NCI-H2171 (cell line): ENCODE measurements around the gene ARID4B.
"Not testable (repeated sequence)": the region's sequence is repeated elsewhere in the genome, so short reads cannot be mapped to it uniquely, and the experiment has no call there.

Source experiments
- DNase-seq: peaks from one replicate; lab custom pipeline; 2025; lab: John Stamatoyannopoulos, UW

The ARID4B gene

DNA sequence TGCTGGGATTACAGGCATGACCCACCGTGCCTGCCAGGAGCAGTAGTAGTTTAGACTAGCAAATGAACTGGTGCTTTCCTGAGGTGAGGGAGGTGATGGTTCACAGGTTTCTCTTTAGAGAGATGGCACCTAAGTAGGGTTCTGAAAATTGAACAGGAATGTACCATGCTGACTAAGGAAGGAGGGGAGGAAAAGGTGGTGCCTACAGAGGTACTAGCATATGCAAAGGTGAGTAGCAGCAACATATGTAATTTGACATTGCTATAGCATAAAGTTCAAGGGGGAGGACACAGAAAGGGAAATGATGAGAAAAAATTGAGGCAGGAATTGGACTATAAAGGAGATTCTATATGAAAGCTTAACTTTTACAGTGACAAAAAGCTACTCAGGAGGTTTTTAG lies 101.0 kb downstream of the ARID4B start:
- no peak for DNase-seq

DNA sequence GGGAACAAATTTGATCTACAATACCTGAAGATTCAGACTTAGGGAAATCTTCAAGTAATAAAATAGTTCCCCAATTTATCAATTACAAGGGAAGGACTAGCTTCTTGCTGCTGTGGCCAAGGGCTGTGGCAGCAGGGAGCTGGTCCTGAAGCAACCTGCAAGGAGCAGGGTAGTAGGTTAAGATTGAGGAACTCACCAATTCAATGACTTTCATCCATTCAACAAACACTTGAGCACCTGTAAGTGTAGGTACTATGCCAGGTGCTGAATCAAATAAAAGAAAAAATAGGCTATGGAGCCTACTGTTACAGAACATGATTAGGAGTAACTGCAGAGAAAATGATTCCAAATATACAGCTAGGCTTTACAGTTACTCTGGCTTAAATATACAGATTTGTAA lies 102.7 kb downstream of the ARID4B start:
- no peak for DNase-seq

DNA sequence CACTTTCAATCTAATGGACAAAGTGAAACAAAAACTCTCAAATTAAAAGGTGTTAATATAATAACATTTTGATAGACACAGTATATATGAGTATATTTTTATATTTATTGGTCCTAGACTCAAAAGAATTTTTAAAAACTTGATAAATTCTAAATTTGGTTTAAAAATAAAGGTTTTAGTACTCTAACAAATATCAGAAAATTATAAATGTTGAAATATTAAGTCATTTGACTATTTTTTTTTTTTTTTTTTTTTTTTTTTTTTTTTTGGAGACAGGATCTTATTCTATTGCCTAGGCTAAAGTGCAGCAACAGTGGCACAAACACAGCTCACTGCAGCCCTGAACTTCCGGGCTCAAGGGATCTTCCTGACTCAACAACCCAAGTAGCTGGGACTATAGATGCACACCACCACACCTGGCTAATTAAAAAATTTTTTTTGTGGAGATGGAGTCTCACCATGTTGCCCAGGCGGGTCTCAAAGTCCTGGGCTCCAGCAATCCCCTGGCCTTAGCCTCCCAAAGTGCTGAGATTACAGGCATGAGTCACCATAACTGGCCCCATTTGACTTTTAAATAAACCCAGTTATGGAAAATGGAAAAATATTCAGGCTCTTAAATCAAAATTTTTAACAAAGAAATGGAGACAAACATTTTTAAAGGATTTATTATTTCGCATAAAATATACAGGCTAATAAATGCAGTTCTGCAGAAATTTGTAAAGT lies 106.2 kb downstream of the ARID4B start:
- DNase-seq = no peak

DNA sequence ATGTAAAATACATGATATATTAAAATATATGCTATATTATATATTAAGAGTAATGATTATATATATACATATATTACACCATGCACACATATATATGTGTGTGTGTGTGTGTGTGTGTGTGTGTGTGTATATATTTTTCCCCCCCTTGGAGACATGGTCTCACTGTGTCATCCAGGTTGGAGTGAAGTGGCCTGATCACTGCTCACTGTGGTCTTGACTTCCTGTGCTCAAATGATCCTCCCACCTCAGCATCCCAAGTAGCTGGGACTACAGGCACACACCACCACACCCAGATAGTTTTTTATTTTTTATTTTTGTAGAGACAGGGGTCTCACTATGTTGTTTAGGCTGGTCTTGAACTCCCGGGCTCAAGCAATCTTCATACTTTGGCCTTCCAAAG lies 112.5 kb downstream of the ARID4B start:
- DNase-seq = no peak

DNA sequence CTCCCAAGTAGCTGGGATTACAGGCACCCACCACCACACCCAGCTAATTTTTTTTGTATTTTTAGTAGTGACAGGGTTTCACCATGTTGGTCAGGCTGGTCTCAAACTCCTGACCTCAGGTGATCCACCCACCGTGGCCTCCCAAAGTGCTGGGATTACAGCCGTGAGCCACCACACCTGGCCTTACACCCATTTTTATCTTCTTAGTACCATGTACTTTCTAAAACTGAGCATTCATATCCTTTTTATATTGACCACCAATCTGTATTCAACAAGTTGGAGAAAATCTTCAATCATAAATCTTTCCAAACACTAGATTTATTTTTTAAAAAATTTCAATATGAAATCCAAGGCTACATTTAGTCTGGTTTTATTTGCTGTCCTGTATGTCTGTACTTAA lies 113.0 kb downstream of the ARID4B start:
- not testable (repeated sequence) for DNase-seq

DNA sequence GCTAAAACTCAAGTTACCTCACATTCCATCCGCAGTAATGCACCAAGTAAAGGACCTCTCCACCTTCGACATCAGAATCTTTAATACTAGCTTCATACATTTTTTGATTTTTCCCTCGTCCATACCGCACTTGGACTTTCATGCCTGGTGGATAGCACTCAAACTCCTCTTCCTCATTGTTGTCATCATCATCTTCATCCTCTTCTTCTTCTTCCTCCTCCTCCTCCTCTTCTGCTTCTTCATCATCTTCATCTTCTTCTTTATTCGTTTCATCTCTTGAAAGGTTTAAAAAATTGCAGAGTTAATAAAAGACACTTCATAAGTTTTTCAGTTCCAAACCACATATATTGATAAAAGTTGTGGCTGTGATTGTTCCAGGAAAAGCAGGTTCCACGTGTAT lies 114.2 kb downstream of the ARID4B start:
- DNase-seq = no peak

DNA sequence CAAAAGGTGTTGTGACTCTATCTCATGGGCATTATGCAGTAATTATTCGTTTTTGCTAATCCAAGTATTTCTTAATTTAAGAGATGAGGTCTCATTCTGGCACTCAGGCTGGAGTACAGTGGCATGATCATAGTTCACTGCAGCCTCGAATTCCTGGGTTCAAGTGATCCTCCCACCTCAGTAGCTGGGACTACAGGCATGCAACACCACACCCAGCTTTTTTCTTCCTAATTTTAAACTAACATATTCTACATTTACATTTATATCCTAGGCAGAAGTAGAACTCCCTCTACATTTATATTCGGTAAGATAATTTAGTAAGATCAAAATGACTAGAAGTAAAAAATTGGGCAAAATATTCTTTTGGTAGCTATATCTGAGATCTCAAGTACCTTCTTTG lies 116.5 kb downstream of the ARID4B start:
- DNase-seq = no peak

DNA sequence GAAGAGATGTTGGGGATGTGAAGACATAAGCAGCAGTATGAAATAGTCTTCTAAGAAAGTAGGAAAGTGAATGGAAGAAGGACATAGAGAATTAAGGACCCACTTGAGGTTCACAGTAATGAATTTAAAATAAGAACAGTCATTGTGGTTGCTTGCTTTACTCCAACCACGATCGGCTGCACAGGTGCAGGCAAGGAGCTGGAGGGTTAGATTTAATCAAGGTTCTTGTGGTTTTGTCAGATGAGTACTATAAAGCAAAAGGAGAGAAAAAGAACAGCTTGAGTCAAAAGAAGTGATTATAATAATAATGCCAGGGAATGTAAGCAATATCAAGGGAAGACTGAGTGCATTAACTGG lies 120.8 kb downstream of the ARID4B start:
- DNase-seq = no peak

DNA sequence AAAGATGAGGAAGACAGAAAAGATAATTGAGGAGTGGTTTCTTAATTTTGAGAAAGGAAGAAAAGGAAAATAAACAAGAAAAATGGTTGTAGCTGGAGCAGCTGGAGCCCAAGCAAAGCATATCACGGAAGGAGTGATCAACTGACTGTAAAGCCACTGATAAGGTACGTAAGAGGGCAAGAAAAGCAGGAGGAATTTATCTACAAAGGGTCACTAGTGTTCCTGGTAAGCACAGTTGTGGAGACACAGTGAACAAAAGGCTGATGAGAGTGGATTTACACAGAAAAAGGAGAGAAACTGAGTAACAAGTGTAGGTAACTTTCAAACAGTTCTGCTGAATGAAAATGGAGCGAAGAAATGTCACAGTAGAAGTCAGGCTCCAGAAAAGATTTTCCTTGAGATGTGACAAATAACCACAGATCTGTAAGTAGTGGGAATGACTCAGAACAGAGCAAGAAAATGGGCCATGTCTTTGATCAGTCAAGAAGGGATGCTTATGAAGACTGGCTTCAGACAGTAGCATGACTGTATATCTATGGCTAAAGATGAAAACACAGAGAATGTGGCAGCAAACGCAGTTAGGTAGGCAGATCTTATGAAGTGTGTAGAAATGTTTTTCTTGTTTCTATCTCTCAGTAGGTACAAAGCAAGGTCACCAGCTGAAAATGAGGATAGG lies 121.3 kb downstream of the ARID4B start:
- no peak for DNase-seq

DNA sequence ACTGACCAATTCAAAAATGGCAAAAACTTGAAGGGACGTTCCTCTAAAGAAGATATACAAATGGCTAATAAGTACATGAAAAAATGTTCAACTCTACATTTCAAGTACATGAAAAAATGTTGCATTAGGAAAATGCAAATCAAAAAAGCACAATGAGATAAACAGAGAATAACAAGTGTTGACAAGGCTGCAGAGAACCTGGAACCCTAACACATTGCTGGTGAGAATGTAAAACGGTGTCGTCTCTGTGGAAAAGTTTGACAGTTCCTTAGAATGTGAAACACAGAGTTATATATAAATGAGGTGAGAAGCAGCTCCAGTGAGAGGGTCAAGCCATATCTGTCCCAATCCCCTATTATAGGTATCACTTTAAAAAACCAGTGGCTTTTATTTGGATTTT lies 122.3 kb downstream of the ARID4B start:
- no peak for DNase-seq

DNA sequence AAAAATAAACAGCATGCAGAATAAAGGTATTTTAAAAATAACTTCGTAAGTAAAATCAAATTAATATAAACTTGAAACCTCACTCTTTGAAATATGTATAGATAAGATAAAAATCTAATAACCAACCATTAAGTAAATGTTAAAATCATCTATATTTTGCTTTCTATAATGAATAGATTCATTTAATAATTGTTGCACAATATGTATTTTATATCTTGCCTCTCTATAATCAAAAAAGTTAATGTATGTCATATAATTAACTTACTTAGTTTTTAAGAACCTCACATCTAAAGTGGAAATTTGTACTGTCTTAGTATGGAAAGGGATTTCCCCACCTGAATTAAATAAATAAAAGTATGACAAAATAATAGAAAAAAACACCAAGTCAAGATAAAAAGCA lies 124.6 kb downstream of the ARID4B start:
- DNase-seq = no peak

DNA sequence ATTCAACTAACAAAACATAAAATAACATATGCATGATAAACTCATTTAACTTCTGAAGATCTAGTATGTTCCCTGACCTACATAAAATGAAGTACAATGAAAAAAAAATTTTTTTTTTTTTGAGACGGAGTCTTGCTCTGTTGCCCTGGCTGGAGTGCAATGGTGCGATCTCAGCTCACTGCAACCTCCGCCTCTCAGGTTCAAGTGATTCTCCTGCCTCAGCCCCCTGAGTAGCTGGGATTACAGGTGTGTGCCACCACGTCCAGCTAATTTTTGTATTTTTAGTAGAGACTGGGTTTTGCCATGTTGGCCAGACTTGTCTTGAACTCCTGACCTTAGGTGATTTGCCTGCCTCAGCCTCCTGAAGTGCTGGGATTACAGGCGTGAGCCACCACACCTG lies 125.5 kb downstream of the ARID4B start:
- DNase-seq = not testable (repeated sequence)

DNA sequence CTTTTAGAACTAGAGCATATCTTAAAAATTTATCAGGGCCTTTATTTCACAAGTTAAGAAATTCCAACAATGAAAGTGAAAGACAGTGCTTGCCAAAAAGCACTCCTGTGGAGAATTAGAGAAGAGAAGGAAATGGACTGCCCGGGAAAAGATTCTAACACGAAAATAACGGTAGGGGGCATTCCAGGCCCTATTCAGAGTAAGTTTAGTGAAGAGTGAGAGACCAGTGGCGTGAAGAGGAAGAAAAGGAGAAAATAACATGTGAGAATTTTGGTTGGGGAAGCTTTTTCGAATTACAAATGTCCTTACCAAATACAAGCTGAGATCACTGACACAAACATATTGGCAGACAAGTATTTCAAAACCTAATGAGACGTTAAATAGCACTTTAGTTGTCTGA lies 128.5 kb downstream of the ARID4B start:
- no peak for DNase-seq

DNA sequence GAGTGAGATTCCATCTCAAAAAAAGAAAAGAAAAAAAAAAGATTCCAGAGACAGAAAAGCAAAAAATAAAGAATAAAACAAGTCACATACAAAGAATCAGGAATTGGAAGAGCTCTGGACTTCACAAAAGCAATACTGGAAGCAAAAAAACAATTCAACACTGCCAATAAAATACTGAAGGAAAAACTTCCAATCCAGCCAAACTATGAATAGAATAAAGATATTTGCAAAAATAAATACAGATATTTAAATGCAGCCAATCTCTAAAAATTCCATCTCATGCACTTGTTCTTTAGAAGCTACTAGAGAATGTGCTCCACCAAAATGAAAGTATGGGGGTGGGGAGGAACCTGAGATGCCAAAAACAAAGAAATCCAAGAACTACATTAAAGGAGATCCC lies 137.5 kb downstream of the ARID4B start:
- no peak for DNase-seq

DNA sequence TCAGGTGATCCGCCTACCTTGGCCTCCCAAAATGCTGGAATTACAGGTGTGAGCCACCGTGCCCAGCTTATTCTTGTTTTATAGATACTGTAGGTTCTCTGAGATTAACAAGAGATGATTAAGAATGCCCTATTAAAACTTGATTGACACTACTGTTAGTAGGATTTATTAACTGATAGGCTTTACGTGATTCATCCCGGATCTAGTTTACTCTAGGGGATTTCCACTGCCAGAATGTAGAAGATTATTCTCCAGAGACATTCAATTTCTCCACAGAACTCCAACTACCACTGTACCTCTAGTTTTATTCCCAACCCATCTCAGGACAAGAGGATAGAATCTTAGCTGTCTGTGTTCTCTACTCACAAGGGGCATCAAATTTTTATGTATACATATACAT lies 140.7 kb downstream of the ARID4B start:
- DNase-seq = no peak

DNA sequence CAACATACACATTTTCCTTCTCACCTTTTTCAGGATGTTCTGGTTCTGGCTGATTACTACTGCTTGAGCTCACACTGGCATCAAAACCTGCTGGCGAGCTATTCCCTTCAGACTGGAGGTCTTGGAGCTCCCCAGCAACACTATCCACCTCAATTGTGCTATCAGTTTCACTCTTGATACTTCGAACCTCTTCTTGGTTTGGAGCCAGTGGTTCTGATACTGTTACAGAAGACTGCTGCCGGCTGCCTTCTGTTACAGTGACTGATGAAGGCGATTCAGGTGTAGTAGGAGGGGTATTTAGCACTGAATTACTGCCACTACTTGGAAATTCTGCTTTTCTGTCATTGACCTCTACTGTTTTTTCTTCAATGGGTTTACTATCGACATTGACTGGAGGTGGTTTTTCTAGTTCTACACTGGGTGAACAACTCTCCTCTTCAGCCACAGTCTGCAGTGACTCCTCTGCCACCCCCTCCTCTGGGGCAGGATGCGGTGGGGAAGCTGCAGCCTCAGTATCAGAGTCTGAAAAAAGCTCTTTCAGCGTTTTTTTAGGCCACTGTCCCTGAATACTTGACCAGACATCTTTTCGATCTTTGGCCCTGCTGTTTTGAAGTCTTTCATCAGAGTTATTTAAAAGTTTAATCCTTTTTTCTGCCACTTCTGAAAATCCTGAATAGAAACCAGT lies 146.3 kb downstream of the ARID4B start:
- DNase-seq = no peak

DNA sequence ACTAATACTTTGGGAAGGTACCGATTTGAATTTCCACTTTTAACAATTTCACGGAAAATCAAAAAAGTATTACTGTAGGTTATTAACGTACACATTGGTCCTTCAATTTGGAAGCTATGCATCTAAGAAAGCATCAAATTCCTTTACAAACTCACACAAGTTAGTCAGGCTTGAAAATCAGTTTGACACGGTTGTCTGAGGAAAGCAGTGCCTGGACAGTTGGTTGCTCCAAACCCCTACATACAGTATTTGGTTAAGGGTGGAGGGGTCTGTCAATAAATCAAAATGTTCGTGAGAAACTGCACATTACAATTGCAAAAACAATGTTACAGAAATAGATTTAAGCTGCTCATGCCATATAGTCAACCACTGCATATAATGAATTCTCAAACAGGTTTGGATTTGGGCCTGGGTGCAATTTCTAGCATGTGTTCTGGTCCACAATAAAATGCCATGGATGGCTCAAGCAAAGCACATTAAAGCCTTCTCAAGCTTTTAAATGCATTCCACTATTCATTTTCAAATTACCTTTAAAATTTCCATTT lies 147.0 kb downstream of the ARID4B start:
- no peak for DNase-seq

DNA sequence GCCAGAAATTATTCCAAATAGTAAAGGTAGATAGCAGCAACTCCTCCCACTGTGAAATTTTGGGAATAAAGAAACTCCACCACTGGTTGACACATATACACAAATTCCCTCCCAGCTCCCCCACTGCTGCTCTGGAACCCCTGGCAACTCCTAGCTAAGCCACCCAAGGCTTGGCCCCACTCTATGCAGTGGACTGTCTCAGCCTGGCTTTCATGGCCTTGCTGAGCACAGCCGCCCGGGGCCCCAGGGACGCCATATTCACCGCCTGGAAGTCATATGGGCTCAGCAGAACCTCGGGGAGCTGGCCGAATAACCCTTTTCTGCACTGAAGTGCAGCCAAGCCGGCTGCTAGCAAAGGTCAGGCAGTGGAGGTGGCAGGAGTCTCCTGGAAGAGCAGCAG lies 151.5 kb downstream of the ARID4B start:
- no peak for DNase-seq

DNA sequence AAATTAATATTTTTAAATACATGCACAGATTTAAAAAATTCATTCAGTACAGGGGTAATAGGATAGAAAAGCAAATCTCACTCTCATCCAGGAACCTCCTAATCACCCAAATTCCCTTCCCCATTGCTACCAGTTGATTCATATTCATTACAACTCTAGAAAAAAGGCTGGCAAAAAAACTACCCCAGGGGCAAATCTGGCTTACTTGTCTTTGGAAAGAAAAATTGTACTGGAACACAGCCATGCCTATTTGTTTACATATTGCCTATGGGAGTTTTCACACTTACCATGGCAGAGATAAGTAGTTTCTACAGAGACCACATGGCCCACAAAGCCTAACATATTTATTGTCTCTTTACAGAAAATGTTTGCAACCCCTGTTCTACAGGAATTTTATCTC lies 158.0 kb downstream of the ARID4B start:
- no peak for DNase-seq

DNA sequence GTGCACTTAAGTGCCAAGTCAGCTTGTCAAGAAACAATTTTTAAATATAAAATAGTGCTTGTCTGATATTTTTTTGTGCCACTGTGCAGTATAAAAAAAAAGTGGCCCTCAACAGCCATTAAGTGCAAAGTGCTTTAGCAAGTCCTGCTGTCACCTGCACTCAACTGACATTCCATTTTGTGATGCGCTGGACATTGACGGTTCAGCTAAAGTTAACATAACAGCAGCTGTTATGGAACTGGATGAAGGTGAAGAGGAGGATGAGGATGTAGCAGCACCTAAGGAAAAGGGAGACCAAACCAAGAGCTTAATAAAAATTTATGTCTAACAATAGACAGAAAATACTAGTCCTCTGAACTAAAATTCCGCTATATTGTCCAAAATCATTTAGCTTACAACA lies 159.6 kb downstream of the ARID4B start:
- no peak for DNase-seq

DNA sequence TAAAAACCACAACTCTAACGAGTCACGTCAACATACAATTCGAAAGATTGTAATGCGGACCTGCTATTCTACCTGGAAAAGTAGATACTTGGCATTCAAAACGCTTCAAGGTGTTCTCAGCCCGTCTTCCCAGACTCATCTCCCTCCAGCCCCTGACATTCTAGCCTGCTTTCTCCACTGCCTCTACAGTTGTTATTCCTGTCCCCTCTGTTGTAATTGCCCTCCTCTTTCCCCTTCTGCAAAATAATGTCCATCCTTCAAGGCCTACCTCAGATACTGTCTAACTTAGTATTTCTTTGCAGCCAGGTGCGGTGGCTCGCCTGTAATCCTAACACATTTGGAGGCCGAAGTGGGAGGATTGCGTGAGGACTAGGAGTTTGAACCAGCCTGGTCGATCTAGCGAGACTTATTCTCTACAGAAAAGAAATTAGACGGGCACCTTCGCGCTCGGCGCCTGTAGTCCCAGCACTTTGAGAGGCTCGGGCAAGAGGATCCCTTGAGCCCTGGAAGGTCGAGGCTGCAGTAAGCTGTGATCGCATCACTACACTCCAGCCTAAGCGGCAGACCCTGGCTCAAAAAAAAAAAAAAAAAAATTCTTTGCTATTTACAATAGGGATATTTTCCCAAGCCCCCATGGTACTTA lies 166.2 kb downstream of the ARID4B start:
- no peak for DNase-seq

DNA sequence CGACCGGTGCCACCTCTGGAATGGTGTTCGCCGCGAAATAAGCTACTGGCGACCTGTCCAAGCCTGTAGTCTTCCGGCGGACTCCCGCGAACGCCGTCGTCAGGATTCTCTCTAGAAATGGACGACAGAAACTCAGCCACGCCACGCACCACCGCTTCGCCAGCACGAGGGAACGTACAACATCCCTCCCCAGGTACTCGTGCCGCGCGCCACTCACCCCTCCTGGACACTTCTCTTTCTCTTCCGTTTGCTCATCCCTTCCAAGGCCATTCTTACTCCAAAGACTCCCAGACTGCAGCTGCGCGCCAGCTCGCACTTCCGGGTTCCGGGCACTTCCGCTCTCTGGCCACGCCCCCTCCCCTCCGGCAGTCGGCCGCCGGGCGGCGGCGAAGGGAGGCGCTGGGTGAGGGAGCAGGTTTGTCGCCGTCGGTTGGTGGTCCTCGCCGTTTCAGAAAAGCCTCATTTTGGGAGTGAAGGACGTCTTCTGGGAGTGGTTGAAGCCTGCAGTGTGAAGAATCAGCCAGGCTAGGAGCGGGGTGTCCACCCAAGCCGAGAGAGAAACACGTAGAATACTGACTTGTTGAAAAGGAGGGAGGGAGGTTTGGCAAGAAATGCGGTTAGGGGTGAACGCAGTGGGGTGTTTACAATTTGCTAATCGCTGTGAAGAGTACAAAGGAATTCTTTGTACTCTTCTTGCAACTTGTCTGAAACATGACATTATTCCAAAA lies 166.9 kb downstream of the ARID4B start, which contains the start of gene RBM34:
Gene RBM34, minus strand, starts transcription at position 294 of the 728 bp plus-strand sequence. Its CDS starts 24 bp downstream, at position 270.
- DNase-seq = peak; percentile 91
